GM19238 (cell line): ENCODE data around the gene CDKN1C.

Experiments
- DNase-seq: peaks from one replicate; pipeline ENCODE4 v3.0.0; 2011; ENCODE audit warnings: low spot score; ENCODE audit not compliant: insufficient read length

The CDKN1C gene

DNA sequence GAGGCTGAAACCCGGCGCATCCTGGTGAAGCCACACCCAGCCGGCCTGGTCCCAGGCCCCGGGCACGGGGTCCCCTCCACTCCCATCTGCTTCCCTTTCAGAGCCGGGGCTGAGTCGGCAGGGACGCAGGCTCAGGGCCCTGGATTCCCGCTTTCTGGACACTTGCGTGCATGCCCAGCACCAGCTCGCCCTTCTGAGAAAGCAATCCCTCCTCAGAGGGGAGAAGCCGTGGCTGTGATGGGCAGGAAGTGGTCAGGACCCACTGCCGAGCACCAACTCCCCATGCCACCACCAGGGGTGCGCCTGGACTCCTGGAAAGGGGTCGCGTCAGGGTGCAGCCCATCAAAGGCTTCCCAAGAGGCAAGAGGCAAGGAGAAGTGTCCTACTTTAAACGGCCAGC is 15.1 kb downstream of the CDKN1C start:
- no peak for DNase-seq

GRCh38 chr11:2869561-2870427 is 15.8 kb downstream of the CDKN1C start:
- no peak for DNase-seq

DNA sequence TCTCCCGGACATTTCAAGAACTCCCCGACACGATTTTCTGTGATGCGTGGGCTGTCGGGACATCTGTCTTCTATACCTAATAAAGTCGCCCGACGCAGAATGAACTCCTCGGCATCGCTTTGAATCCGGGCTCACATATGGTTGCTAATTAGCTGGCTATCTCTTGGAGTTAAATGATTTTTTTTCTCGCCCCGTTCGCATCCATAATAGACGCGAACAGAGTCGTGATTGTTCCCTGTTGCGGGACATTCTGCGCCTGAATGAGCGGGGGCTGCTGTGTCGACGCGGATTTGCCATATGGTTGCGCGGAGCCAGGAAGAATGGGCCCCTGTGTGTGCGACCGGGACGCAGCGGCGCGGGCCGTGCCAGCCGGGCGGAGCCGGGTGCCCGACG is 16.4 kb downstream of the CDKN1C start:
- DNase-seq: no peak

GRCh38 chr11:2868506-2869133 is 17.0 kb downstream of the CDKN1C start:
- DNase-seq: no peak

GRCh38 chr11:2867722-2868505 is 17.7 kb downstream of the CDKN1C start:
- no peak for DNase-seq

DNA sequence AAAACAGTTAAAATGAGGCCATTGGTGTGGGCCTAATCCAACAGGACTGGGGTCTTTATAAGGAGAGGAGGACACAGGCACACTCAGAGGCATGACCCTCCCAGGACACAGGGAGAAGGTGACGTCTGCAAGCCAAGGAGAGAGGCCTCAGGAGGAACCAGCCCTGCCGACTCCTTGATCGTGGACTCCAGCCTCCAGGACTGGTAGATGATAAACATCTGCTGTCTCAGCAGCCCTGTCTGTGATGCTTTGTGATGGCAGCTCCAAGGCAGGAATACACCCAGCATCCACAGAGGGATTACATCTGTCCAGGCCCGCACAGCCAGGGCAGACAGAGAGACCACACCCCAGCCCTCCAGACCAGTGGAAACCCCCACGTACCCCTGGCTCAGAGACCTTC is 18.4 kb downstream of the CDKN1C start:
- DNase-seq: no peak

DNA sequence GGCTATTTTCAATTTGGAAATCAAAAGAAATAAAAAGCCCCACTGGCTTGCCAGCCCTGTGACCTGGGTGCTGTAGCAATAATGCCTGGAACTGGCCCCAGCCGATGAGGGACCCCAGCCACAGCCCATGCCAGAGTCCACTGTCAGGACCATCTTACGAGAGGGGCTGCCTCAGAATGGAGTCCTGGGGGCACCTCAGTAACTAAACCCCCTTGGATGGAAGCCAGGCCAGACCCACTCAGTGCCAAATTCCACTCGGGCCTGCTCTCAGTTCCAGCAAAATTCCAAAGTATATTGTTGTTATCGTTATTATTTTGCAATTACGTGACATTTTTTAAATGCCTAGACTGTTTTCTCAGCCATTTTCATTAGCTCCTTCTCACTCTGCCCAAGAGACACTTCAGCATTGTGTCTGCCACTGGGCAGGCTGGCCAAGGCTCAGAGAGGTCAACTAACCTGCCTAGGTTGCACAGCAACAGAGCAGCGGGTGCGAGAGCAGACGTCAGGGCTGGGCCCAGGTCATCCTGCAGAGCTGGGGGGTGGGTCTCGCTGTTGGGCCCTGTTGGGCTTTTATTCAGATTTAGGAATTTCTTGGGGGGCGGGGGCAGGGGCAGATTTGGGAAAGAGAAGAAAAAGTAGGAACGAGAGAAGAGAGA is 19.5 kb downstream of the CDKN1C start:
- DNase-seq: no peak

DNA sequence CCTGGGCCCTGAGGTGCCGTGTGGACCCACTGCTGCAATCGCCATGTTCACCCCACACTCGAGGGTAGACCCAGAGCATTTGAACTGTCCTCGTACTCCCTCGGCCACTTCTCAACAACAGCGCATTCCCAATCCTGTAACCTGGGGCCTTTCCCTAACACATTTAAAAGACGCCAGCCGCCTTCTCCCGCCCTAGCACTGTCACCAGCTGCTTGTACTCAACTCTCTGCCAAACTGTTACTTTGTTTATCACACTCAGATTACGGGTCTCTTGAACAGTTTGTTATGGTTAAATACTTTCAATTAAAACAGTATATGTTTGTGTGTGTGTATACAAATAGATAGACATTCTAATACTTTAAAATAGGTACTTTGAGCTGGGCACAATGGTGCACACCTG is 20.7 kb downstream of the CDKN1C start:
- DNase-seq: no peak

- DNase-seq: no peak
These were observed 22.3 kb downstream of the CDKN1C start for GRCh38 chr11:2863276-2863618.

DNA sequence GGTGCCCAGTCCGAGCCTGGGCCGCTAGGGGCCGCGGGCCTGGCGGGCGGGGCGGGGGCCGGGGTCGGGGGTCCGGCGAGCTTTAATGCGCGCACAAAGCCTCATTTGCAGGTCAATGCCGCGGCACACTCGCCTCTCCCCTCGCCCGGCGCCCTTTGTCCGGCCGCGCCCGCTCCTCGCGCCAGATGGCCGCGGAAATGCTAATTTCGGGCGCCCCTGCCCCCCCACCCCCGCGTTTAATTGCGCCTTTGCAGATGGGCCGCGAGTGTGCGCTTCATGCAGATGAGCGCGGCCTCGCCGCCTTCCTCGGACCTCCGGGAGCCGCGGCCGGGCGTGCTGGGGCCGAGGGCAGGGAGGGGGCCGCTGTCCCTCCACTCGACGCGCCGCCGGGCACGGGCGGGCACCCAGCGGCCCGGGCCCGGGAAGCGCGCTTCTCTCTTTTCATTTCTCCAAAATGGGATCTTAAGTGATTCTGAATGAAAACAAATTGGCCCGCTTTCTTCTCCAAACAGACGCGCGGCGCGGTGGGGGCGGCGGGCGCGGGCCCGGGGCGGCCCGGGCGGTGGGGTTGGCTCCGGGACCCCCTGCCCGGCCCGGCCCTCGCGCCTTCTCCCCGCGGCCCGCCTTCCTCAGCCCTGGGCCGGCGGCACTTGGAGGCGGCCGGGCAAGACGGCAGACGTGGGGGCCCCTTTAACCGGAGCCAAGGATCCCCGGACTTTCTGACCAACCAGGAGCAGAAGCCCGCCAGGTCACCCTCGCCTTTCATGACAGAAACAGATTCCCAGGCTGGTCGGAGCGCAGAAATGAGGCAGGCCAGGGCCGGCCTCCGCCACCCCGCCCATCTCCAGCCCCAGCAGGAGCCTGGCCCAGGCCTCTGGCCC is 22.9 kb downstream of the CDKN1C start:
- no peak for DNase-seq

DNA sequence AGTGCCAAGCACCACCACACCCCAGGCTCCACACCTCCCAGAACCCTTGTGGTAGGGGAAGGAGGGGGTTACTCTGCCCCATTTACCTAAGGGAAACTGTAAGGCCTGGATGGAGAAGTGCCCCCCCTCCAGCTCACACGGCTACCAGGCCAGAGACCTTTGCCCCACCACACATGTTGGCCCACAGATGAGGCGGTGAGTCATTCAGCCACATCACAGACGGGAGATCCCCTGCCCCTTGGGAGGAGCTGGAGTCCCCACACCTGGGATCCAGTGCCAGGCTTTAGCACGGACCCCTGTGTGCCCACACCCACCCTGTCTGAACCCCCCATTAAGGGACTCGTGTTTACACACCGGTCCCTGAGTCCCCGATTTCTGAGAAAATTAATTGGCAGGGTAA is 24.9 kb downstream of the CDKN1C start:
- no peak for DNase-seq

- DNase-seq: no peak
These were observed 25.9 kb downstream of the CDKN1C start for GRCh38 chr11:2859699-2860037.

DNA sequence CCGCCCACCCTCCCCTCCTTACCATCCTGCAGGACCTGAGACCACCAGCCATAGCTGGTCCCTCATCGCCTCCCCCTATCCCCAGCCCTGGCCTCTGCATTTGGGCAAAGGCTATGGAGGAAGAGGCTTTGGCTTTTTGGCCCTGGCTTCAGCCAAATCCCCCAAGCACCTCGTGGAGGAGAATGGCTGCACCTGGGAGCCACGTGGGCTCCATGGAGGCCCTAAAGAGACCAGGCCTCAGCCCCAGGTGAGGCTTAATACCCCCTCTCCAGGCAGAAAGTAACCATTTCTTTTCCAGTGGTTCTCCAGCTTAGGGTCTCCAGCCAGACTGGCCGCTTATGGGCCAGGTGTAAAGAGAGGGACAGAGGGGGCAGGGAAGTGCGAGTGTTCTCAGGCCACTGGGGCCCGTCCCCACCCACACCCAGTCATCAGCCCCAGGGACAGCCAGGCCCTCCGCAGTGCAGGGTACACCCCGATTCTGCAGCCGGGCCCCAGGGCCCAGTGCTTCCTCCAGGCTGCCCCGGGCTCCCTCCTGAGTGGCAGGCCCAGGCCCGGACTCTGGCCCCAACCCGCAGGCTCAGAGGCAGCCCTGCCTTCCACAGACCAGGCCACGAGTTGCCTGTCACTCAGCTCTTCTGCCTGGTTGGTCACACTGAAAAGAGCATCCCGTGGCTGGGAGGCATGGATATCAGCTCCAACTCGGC is 26.4 kb downstream of the CDKN1C start:
- no peak for DNase-seq

DNA sequence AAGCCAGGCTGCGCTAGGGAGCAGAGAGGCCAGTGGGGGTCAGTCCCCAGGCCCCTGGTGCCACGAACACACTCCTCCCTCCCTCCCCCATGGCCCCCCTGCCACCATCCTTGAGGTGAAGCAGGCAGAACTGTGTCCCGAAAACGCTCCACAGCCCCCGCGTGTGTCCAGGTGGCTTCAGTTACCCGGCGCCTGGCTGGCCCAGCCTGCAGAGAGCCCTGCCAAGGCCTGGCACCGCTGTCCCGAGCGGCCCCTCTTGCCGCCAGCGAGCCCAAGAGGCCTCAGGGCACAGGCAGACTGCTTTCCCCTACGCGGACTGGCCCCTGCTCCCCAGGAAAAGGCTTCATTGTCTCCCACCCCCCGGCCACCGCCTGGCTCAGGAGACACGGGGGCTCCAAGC is 27.7 kb downstream of the CDKN1C start:
- no peak for DNase-seq

- no peak for DNase-seq
These were observed 28.3 kb downstream of the CDKN1C start for GRCh38 chr11:2857276-2857675.

DNA sequence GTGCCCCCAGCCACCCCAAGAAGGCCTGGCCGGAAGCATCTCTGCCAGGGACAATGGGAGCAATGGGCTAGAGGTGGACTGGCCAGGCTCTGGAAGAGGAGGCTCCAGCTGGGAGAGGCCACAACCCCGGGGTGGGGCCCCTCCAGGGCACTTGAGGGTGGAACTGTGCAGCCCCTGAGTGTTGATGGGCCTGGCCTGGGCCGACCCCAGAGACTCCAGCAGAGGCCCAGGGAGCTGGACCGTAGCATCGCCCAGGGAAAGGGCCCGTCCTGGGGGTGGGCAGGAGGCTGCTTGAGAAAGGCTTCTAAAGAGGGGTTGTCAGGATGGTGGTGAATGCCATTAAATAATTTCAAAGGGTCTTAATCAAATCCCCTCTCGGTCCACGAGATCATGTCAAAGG is 30.4 kb downstream of the CDKN1C start:
- DNase-seq: no peak

DNA sequence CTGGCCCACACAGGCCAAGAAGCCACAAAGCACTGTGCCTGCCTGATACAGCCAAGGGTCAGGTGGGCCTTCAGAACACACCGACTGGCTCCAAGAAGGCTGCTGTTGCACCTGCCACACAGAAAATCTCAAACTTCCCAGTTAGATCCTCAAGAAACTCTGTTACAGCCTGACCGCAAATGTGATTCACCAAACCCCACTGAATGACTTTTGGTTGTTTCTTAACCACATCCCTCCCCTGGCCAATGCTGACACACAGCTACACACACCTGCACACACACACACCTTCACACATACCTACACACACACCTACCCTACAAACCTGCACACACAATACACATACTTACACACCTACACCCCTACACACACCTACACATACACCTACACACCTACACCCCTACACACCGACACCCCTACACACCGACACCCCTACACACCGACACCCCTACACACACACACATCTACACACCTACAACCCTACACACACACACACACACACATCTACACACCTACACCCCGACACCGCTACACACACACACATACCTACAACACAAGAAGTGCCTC is 31.5 kb downstream of the CDKN1C start:
- DNase-seq: no peak

DNA sequence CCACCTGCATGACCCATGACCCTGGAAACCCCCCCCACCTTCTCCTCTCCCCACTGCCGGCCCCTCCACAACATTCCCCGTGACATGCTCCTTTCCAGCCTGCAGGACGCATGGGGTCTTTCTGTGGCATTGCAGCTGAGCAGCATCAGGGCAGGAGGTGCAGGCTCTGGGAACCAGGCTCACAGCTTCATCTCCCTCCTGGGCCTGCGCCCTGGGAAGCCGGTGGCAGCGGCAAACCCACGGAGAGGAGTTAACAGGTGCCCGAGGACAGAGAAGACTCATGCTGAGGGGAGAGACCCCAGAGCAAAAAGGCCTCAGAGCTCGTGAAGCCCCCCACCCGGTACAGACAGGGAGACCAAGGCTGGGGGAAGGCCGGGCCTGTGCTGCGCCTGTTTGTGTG is 32.2 kb downstream of the CDKN1C start:
- DNase-seq: no peak

DNA sequence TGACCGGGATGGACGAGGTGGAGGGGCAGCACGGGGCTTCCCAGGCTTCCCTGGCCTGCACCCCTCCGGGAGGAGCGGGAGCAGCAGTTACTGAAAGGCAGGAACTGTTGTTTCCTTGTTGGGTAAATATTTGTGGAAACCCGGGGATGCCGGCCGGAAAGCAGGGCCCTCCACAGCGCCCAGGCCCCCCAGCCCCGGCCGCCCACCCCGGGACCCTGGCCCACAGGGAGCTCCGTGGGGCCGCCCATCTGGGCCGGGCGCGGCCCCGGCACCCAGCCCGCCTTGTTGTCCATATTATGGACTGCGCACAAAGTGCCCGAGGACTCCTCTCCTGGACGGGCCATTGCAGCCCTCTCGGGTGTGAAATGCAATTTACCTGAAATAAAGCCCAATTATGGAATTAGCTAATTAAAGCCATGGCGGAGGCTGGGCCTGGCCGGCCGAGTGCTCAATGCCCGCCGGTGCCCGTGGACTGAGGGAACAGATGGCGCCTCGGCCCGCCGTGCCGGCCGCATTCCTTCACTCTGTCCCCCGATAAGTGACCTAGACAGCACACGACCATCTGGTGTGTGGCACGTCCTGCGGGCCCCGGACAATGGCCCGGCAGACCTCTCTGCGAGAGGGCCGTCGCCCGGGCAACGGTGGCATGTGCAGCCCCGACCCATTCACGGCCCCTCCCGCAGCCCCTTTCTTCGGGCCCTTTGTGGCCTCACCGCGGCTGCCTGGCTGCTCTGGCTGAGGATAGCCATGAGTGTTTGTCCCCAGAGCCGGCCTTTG is 35.4 kb downstream of the CDKN1C start:
- DNase-seq: no peak
